OCI-LY7 (cell line): ENCODE data around the gene CEP95. TPM values are rescaled to one million over a fixed set of nuclear protein-coding genes. Genes with fewer than 3 reads are reported as not detected.
"Not testable (repeated sequence)": the region's sequence is repeated elsewhere in the genome, so short reads cannot be mapped to it uniquely, and the experiment has no call there.

ENCODE experiments used
- BruUV-seq: library from RNA; stranded (reverse); fragments of 400-500 nt; replicated peaks from 2 replicates; lab custom pipeline; 2021; lab: Mats Ljungman, UMichigan
- CTCF ChIA-PET: fragments of 300-600 bp; sonication (Branson Sonifier 250); formaldehyde crosslinking; loops from one replicate; lab custom pipeline; 2022; ENCODE audit warnings: antibody characterized with exemption; ENCODE audit not compliant: unreplicated experiment; lab: Charles Lee
- POLR2A ChIA-PET: fragments of 300-600 bp; sonication (Branson Sonifier 250); formaldehyde crosslinking; loops from one replicate; lab custom pipeline; 2022; ENCODE audit warnings: antibody characterized with exemption; lab: Charles Lee
- DNase-seq: peaks from one replicate; pipeline ENCODE4 v3.0.0-alpha.2; 2015; ENCODE audit warnings: low spot score
- H2AFZ ChIP-seq: fragments of 200-600 bp; sonication (generic), shearing (Covaris generic); 2 replicates; pipeline ENCODE4 v1.6.1; 2014; ENCODE audit warnings: mild to moderate bottlenecking, antibody characterized with exemption, low read length, moderate library complexity
- H3K27ac ChIP-seq: fragments of 200-600 bp; sonication (generic); 2 replicates; pipeline ENCODE4 v1.5.1; 2014; ENCODE audit warnings: mixed run types, low read depth, mild to moderate bottlenecking, moderate library complexity, low read length, inconsistent platforms; ENCODE audit not compliant: poor library complexity, severe bottlenecking
- H3K36me3 ChIP-seq: fragments of 200-600 bp; sonication (generic); 2 replicates; pipeline ENCODE4 v1.6.1; 2014; ENCODE audit warnings: mild to moderate bottlenecking, antibody characterized with exemption, low read length, moderate library complexity, mixed read lengths; ENCODE audit not compliant: insufficient read depth
- H3K4me1 ChIP-seq: fragments of 200-600 bp; sonication (generic); 2 replicates; pipeline ENCODE4 v1.5.1; 2014; ENCODE audit warnings: mild to moderate bottlenecking, low read length; ENCODE audit not compliant: insufficient read depth, poor library complexity, severe bottlenecking
- H3K4me2 ChIP-seq: fragments of 200-600 bp; sonication (generic); 2 replicates; pipeline ENCODE4 v1.6.1; 2014; ENCODE audit warnings: mild to moderate bottlenecking, low read length
- H3K4me3 ChIP-seq: fragments of 200-600 bp; sonication (generic); 2 replicates; pipeline ENCODE4 v1.5.1; 2014; ENCODE audit warnings: mild to moderate bottlenecking, low read depth, low read length; ENCODE audit not compliant: poor library complexity, severe bottlenecking
- H3K79me2 ChIP-seq: fragments of 200-600 bp; sonication (generic); 2 replicates; pipeline ENCODE4 v1.6.1; 2016; ENCODE audit warnings: low read depth, mild to moderate bottlenecking, low read length, moderate library complexity, mixed read lengths; ENCODE audit not compliant: insufficient read depth
- H3K9me2 ChIP-seq: fragments of 200-600 bp; sonication (generic); 2 replicates; pipeline ENCODE4 v1.6.1; 2016; ENCODE audit warnings: mild to moderate bottlenecking, low read length, mixed read lengths; ENCODE audit not compliant: insufficient read depth
- H3K9me3 ChIP-seq: fragments of 200-600 bp; sonication (generic); 2 replicates; pipeline ENCODE4 v1.6.1; 2014; ENCODE audit warnings: mild to moderate bottlenecking, mixed run types, low read length, mixed read lengths
- H4K20me1 ChIP-seq: fragments of 200-600 bp; sonication (generic); 2 replicates; pipeline ENCODE4 v1.6.1; 2014; ENCODE audit warnings: mild to moderate bottlenecking, antibody characterized with exemption, low read length, moderate library complexity, mixed read lengths; ENCODE audit not compliant: insufficient read depth
- CTCF ChIP-seq: fragments of 200-600 bp; sonication (generic); conservative IDR thresholded peaks from 2 replicates; pipeline ENCODE4 v1.5.1; 2014; ENCODE audit warnings: mild to moderate bottlenecking, antibody characterized with exemption, low read length, moderate library complexity, mixed read lengths
- EZH2phosphoT487 ChIP-seq: fragments of 200-600 bp; sonication (generic); IDR thresholded peaks from 2 replicates; pipeline ENCODE4 v1.6.1; 2018; ENCODE audit warnings: low read depth, borderline replicate concordance, mild to moderate bottlenecking, mixed run types, antibody characterized with exemption, low read length, moderate library complexity, mixed read lengths
- intact Hi-C: fragments of 100-400 bp; cut with micrococcal nuclease; formaldehyde crosslinking; loops from one replicate; pipeline ENCODE4 v1.10.0; 2022; ENCODE audit not compliant: unreplicated experiment
- total RNA-seq, 2 experiments: library from RNA; depleted of rRNA in 1 of 2; stranded (reverse); fragments of >200 nt in 1 of 2; shearing (Covaris generic) in 1 of 2; gene quantifications; 2 replicates each; pipeline ENCODE4 v1.2.3, GENCODE V29; 2014 to 2022

CEP95 gene
- total RNA-seq, 2 experiments from 2014 or later = 62.7 to 89.6 TPM

GRCh38 chr17:64574646-64575045, 67.9 kb downstream of the CEP95 start:
- H3K4me2 ChIP-seq = no peak overlapping the region
- H3K4me1 ChIP-seq = no peaks in the 10 kb centered on the region
- H3K9me3 ChIP-seq = no peaks in the 10 kb centered on the region
- no peak for DNase-seq
- ChIA-PET POLR2A (interaction anchor here (0.6 to 1.7 kb wide), 4 partner anchors 9 to 64 kb away, joined by 3 to 7 read pairs (median 4); no protein-coding TSS in a partner anchor), CTCF (no interaction called here)
- no peak overlapping the region for H3K4me3 ChIP-seq
- no peak overlapping the region for H3K27ac ChIP-seq
- no peaks in the 10 kb centered on the region for H4K20me1 ChIP-seq
- no TSS peak for BruUV-seq
- intact Hi-C loops = no loop called here
- H3K9me2 ChIP-seq = no peaks in the 10 kb centered on the region
- TF ChIP-seq CTCF = no peak
- TF ChIP-seq EZH2phosphoT487 = no peak
- peaks cover 21% of the 10 kb centered on the region for H3K36me3 ChIP-seq
- no peak overlapping the region for H2AFZ ChIP-seq
- H3K79me2 ChIP-seq = no peaks in the 10 kb centered on the region

- Histone ChIP-seq H3K4me1 (no peaks in the 10 kb centered on the region), H4K20me1 (no peaks in the 10 kb centered on the region), H3K4me3 (no peak overlapping the region), H3K36me3 (peaks cover 28% of the 10 kb centered on the region), H3K79me2 (no peaks in the 10 kb centered on the region), H3K27ac (no peak overlapping the region), H3K4me2 (no peak overlapping the region), H3K9me2 (no peaks in the 10 kb centered on the region), H2AFZ (no peak overlapping the region), H3K9me3 (no peaks in the 10 kb centered on the region)
- ChIA-PET POLR2A (interaction anchor here (0.7 to 1.7 kb wide), 4 partner anchors 8 to 45 kb away, joined by 3 to 7 read pairs (median 4); no protein-coding TSS in a partner anchor), CTCF (no interaction called here)
- intact Hi-C loops = no loop called here
- no TSS peak for BruUV-seq
- no peak for DNase-seq
- TF ChIP-seq EZH2phosphoT487 (no peak), CTCF (no peak)
Measured at GRCh38 chr17:64575431-64575830, 68.7 kb downstream of the CEP95 start.

GRCh38 chr17:64577025-64577424, 70.2 kb downstream of the CEP95 start:
- H3K4me2 ChIP-seq, H3K79me2 ChIP-seq, H3K4me1 ChIP-seq, H3K9me3 ChIP-seq, H3K9me2 ChIP-seq, H2AFZ ChIP-seq, CTCF ChIA-PET, H3K4me3 ChIP-seq, BruUV-seq, H4K20me1 ChIP-seq, H3K27ac ChIP-seq, DNase-seq, intact Hi-C loops: not testable (repeated sequence)
- POLR2A ChIA-PET = interaction anchor here (1.1 kb wide), 1 partner anchor 46 kb away, joined by 7 read pairs; no protein-coding TSS in a partner anchor
- H3K36me3 ChIP-seq = peaks cover 25% of the 10 kb centered on the region
